ENCODE measurements around the gene SPAG9. TPM values are rescaled to one million over a fixed set of nuclear protein-coding genes. Genes with fewer than 3 reads are reported as not detected.

The SPAG9 gene
- total RNA-seq, 1 experiment from 2014 or later, result 144 TPM

- no TSS peak for BruUV-seq (replicated peaks)
- CTCF ChIA-PET, result no interaction called here
- in situ Hi-C loops (cut with HindIII; ENCODE audit: low pct_unique_long_range_greater_than_20kb, low sequenced_read_pairs), result no loop called here
- POLR2A ChIA-PET, result interaction anchor here (0.7 kb wide), 1 partner anchor 37 kb away, joined by 3 read pairs; no protein-coding TSS in a partner anchor
- TF ChIP-seq POLR2AphosphoS5 (IDR thresholded peaks at IDR 0.05; ENCODE audit: low read depth, low read length) (no peak), REST (IDR thresholded peaks at IDR 0.05; ENCODE audit: insufficient read depth in 1 of 2, low read depth in 2 of 2, low read length in 1 of 2) (no peak), SIN3A (IDR thresholded peaks at IDR 0.05; ENCODE audit: borderline replicate concordance, insufficient read depth, low read depth, low read length) (no peak)
- Histone ChIP-seq H3K9me3 (ENCODE audit: control insufficient read depth, insufficient read depth, low read depth, low read length) (no peaks in the 10 kb centered on the region), H3K4me1 (ENCODE audit: control insufficient read depth, insufficient read depth, low read length) (peaks cover 9% of the 10 kb centered on the region), H3K36me3 (ENCODE audit: control insufficient read depth, insufficient read depth, low read length) (no peaks in the 10 kb centered on the region), H3K4me3 (ENCODE audit: low read depth in 2 of 2, low read length in 2 of 2) (no peak overlapping the region), H3K27me3 (ENCODE audit: control insufficient read depth, insufficient read depth, low read length) (no peaks in the 10 kb centered on the region), H3K27ac (ENCODE audit: low read length) (no peak overlapping the region)
- DNase-seq (ENCODE audit: low read depth, low spot score) (no peak), ATAC-seq (no peak)
- intact Hi-C loops (cut with micrococcal nuclease; ENCODE audit: unreplicated experiment), result loop anchor here (5.0 kb wide), 1 partner anchor 52 kb away; no protein-coding TSS in a partner anchor
Measured at GRCh38 chr17:51054748-51055147, 65.9 kb downstream of the SPAG9 start.

GRCh38 chr17:51052235-51052634 lies 68.4 kb downstream of the SPAG9 start:
- ChIA-PET CTCF (no interaction called here), POLR2A (interaction anchor here (0.6 kb wide), 1 partner anchor 21 kb away, joined by 3 read pairs; no protein-coding TSS in a partner anchor)
- TF ChIP-seq REST (IDR thresholded peaks at IDR 0.05; ENCODE audit: insufficient read depth in 1 of 2, low read depth in 2 of 2, low read length in 1 of 2), result no peak
- TF ChIP-seq TCF7L2 (IDR thresholded peaks at IDR 0.05; ENCODE audit: low read depth, low read length), result no peak
- no peak for TF ChIP-seq CTCF (IDR thresholded peaks at IDR 0.05)
- no peak for TF ChIP-seq SIN3A (IDR thresholded peaks at IDR 0.05; ENCODE audit: borderline replicate concordance, insufficient read depth, low read depth, low read length)
- TF ChIP-seq POLR2AphosphoS5 (IDR thresholded peaks at IDR 0.05; ENCODE audit: low read depth, low read length), result no peak
- Histone ChIP-seq H3K4me1 (ENCODE audit: control insufficient read depth, insufficient read depth, low read length) (peaks cover 7% of the 10 kb centered on the region), H3K4me3 (ENCODE audit: low read depth in 2 of 2, low read length in 2 of 2) (no peak overlapping the region), H3K36me3 (ENCODE audit: control insufficient read depth, insufficient read depth, low read length) (no peaks in the 10 kb centered on the region), H3K27me3 (ENCODE audit: control insufficient read depth, insufficient read depth, low read length) (no peaks in the 10 kb centered on the region), H3K27ac (ENCODE audit: low read length) (no peak overlapping the region), H3K9me3 (ENCODE audit: control insufficient read depth, insufficient read depth, low read depth, low read length) (no peaks in the 10 kb centered on the region)
- in situ Hi-C loops (cut with HindIII; ENCODE audit: low pct_unique_long_range_greater_than_20kb, low sequenced_read_pairs) (no loop called here), intact Hi-C loops (cut with micrococcal nuclease; ENCODE audit: unreplicated experiment) (no loop called here)
- ATAC-seq (no peak), DNase-seq (ENCODE audit: low read depth, low spot score) (no peak)
- BruUV-seq (replicated peaks), result TSS peak; percentile 46

All from Panc1 (cell line).